Stimulated activated CD8-positive, alpha-beta memory T cell treated with anti-CD3 and anti-CD28 coated beads, Interleukin-15, amount 100 ng/mL, for 48 hours (primary cell): ENCODE data around the gene FTO.

Experiments used
- DNase-seq, 2 donors: peaks; one replicate each; pipeline ENCODE4 v3.0.0-alpha.2; 2020; ENCODE audit warnings: low read depth in 2 of 2

Gene FTO

GRCh38 chr16:54156349-54156748 is 452.4 kb downstream of the FTO start:
- DNase-seq = no peak

GRCh38 chr16:54158986-54159385 is 455.0 kb downstream of the FTO start:
- no peak for DNase-seq

- no peak for DNase-seq
Measured at GRCh38 chr16:54159490-54160080, 455.6 kb downstream of the FTO start.

- DNase-seq = no peak
Measured at GRCh38 chr16:54160252-54160860, 456.4 kb downstream of the FTO start.

GRCh38 chr16:54160939-54161897 is 457.3 kb downstream of the FTO start:
- DNase-seq = no peak

GRCh38 chr16:54163197-54163843 is 459.4 kb downstream of the FTO start:
- DNase-seq = no peak

GRCh38 chr16:54164789-54165173 is 460.8 kb downstream of the FTO start:
- no peak for DNase-seq

GRCh38 chr16:54165174-54165911 is 461.4 kb downstream of the FTO start:
- DNase-seq = no peak

- DNase-seq = no peak
Measured at GRCh38 chr16:54165912-54166865, 462.2 kb downstream of the FTO start.

- DNase-seq = no peak
Measured at GRCh38 chr16:54169112-54169511, 465.2 kb downstream of the FTO start.

- no peak for DNase-seq
Measured at GRCh38 chr16:54171626-54172537, 467.9 kb downstream of the FTO start.

GRCh38 chr16:54173490-54173889 is 469.5 kb downstream of the FTO start:
- DNase-seq = no peak

GRCh38 chr16:54174201-54174600 is 470.2 kb downstream of the FTO start:
- no peak for DNase-seq

GRCh38 chr16:54174750-54175149 is 470.8 kb downstream of the FTO start:
- no peak for DNase-seq

- DNase-seq = no peak
Measured at GRCh38 chr16:54175169-54175551, 471.2 kb downstream of the FTO start.

- no peak for DNase-seq
Measured at GRCh38 chr16:54175552-54176375, 471.8 kb downstream of the FTO start.

GRCh38 chr16:54176376-54176901 is 472.5 kb downstream of the FTO start:
- DNase-seq = no peak
